ENCODE results near the gene RALGAPA1. TPM values are rescaled to one million over a fixed set of nuclear protein-coding genes. Genes with fewer than 3 reads are reported as not detected.

Gene RALGAPA1
- total RNA-seq, 1 donor from 2014 or later: 57.4 TPM

DNA sequence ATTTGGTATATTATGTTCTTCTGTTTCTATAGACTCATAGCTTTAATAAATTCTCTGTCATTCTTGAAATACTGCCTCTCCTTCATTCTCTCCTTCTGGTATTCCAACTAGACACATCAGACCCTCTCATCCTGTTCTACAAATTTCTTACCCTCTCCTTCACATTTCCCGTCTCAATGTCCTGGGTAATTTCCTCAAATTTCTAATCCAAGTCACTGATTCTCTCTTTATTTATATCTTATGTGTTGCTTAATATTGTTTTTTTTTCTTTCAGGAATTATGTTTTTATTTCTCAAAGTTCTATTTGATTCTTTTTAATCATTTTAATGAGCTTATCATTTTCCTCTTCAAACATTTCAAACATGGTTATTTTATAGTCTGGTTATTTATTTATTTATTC, 94.0 kb downstream of the RALGAPA1 start:
- no peak overlapping the region for H3K27ac Mint-ChIP-seq
- no peaks in the 10 kb centered on the region for H3K4me1 Mint-ChIP-seq
- TF ChIP-seq CTCF (IDR thresholded peaks at IDR 0.05): no peak
- no peaks in the 10 kb centered on the region for H3K9me3 Mint-ChIP-seq
- H3K36me3 Mint-ChIP-seq (ENCODE audit: low read depth): peaks cover 54% of the 10 kb centered on the region
- ChIA-PET POLR2A (no interaction called here), CTCF (no interaction called here)
- no peaks in the 10 kb centered on the region for H3K27me3 Mint-ChIP-seq
- ATAC-seq (ENCODE audit: low read depth) (no peak), DNase-seq (no peak)
- intact Hi-C loops (cut with micrococcal nuclease): no loop called here
- H3K4me3 Mint-ChIP-seq: no peak overlapping the region

- POLR2A ChIA-PET: no interaction called here
- ATAC-seq (ENCODE audit: low read depth): no peak
- Mint-ChIP-seq H3K9me3 (no peaks in the 10 kb centered on the region), H3K36me3 (ENCODE audit: low read depth) (peaks cover 61% of the 10 kb centered on the region), H3K27me3 (no peaks in the 10 kb centered on the region), H3K4me3 (no peak overlapping the region), H3K27ac (no peak overlapping the region), H3K4me1 (no peaks in the 10 kb centered on the region)
- no peak for DNase-seq
- CTCF ChIA-PET: no interaction called here
- intact Hi-C loops (cut with micrococcal nuclease): no loop called here
- no peak for TF ChIP-seq CTCF (IDR thresholded peaks at IDR 0.05)
Observed at GRCh38 chr14:35712466-35712865, 96.6 kb downstream of the RALGAPA1 start.

DNA sequence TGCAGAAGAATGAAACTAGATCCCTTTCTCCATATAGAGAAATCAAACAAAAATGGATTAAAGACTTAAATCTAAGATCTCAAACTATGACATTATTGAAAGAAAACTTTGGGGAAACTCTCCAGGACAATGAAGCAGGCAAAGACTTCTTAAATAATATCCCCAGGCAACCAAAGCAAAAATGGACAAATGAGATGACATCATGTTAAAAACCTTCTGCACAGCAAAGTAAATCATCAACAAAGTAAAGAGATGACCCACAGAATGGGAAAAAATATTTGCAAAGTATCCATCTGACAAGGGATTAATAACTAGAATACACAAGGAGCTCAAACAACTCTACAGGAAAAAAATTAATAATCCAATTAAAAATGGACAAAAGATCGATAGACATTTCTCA, 101.0 kb downstream of the RALGAPA1 start:
- TF ChIP-seq CTCF (IDR thresholded peaks at IDR 0.05): no peak
- peaks cover 51% of the 10 kb centered on the region for H3K36me3 Mint-ChIP-seq (ENCODE audit: low read depth)
- H3K9me3 Mint-ChIP-seq: no peaks in the 10 kb centered on the region
- no peak overlapping the region for H3K27ac Mint-ChIP-seq
- no peak overlapping the region for H3K4me3 Mint-ChIP-seq
- ChIA-PET CTCF (no interaction called here), POLR2A (no interaction called here)
- intact Hi-C loops (cut with micrococcal nuclease): no loop called here
- ATAC-seq (ENCODE audit: low read depth) (no peak), DNase-seq (no peak)
- H3K4me1 Mint-ChIP-seq: no peaks in the 10 kb centered on the region
- H3K27me3 Mint-ChIP-seq: no peaks in the 10 kb centered on the region

DNA sequence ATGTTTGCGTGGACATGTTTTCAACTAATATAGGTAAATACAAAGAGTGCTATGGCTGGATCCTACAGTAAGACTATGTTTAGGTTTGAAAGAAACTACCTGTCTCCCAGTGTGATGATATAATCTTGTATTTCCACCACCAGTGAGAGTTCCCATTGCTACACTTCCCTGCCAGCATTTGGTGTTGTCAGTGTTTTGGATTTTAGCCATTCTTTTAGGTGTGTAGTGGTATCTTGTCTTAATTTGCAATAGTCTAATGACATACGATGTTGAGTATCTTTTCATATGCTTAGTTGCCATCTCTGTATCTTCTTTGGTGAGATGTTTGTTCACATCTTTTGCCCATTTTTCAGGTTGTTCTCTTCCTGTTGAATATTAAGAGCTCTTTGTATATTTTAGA, 103.5 kb downstream of the RALGAPA1 start:
- ATAC-seq (ENCODE audit: low read depth) (no peak), DNase-seq (no peak)
- Mint-ChIP-seq H3K4me1 (no peaks in the 10 kb centered on the region), H3K9me3 (no peaks in the 10 kb centered on the region), H3K4me3 (no peak overlapping the region), H3K27me3 (no peaks in the 10 kb centered on the region), H3K36me3 (ENCODE audit: low read depth) (peaks cover 43% of the 10 kb centered on the region), H3K27ac (no peak overlapping the region)
- TF ChIP-seq CTCF (IDR thresholded peaks at IDR 0.05): no peak
- intact Hi-C loops (cut with micrococcal nuclease): no loop called here
- ChIA-PET POLR2A (no interaction called here), CTCF (no interaction called here)

- TF ChIP-seq CTCF (IDR thresholded peaks at IDR 0.05): no peak
- intact Hi-C loops (cut with micrococcal nuclease): no loop called here
- ATAC-seq (ENCODE audit: low read depth) (no peak), DNase-seq (no peak)
- no peaks in the 10 kb centered on the region for H3K4me1 Mint-ChIP-seq
- CTCF ChIA-PET: no interaction called here
- no peaks in the 10 kb centered on the region for H3K9me3 Mint-ChIP-seq
- POLR2A ChIA-PET: no interaction called here
- no peak overlapping the region for H3K27ac Mint-ChIP-seq
- H3K4me3 Mint-ChIP-seq: no peak overlapping the region
- peaks cover 41% of the 10 kb centered on the region for H3K36me3 Mint-ChIP-seq (ENCODE audit: low read depth)
- H3K27me3 Mint-ChIP-seq: no peaks in the 10 kb centered on the region
Observed at GRCh38 chr14:35704793-35705493, 104.2 kb downstream of the RALGAPA1 start.
